GM10266 (cell line): Measurements from ENCODE around the gene UBASH3A.

Experiments used
- DNase-seq: peaks from one replicate; pipeline ENCODE4 v3.0.0; 2012; ENCODE audit errors: extremely low spot score
- TF ChIP-seq, protein P1 (sequence below): IDR thresholded peaks from 2 replicates; pipeline ENCODE4 v1.5.1; 2012; ENCODE audit warnings: mild to moderate bottlenecking, low read depth; ENCODE audit not compliant: control insufficient read depth, insufficient read depth; ENCODE audit errors: missing control alignments

Gene UBASH3A

DNA sequence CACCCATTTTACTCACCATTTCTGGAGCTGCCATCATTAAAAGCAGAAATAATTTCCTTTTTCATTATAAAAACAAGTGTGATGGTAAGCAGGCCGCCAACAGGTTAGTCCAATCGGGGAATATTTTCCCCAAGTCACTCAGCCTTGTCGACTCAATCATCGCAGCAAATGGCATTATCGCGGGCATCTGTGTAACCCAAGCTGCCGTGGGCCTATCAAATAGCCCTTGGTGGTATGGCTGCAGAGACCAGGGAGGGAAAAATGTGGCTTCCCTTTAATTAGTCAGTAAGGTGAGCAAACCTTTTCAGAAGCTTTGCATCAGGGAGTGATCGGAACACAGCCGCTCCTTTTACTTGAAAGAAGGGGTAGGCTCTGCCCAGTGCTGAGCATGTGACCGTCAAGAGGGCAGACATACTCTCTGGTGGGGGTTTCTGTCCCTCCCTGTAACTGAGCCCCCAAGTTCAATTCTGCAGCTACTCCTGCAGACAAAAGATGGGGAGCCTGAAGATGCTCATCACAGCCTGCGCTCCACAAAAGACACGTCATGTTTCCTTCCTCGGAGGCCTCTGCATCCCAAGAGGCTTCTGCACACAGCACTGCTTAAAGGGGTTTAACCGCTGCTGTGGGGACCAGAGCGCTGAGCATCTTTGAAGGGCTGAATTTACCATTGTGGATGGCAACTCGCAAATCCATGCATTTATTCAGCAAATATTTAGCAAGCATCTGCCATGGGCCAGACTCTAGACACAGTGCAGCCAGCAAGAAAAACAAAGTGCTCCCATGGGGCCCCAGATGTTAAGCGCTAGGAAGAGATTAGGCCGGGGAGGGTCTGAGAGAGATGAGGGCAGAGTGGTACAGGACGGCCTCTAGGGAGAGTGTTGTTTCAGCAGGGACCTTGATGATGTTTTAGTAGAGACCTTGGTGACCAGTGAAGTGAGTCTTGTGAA, 6.6 kb upstream of the UBASH3A start:
- TF ChIP-seq, protein P1, sequence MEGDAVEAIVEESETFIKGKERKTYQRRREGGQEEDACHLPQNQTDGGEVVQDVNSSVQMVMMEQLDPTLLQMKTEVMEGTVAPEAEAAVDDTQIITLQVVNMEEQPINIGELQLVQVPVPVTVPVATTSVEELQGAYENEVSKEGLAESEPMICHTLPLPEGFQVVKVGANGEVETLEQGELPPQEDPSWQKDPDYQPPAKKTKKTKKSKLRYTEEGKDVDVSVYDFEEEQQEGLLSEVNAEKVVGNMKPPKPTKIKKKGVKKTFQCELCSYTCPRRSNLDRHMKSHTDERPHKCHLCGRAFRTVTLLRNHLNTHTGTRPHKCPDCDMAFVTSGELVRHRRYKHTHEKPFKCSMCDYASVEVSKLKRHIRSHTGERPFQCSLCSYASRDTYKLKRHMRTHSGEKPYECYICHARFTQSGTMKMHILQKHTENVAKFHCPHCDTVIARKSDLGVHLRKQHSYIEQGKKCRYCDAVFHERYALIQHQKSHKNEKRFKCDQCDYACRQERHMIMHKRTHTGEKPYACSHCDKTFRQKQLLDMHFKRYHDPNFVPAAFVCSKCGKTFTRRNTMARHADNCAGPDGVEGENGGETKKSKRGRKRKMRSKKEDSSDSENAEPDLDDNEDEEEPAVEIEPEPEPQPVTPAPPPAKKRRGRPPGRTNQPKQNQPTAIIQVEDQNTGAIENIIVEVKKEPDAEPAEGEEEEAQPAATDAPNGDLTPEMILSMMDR: no peak
- no peak for DNase-seq

DNA sequence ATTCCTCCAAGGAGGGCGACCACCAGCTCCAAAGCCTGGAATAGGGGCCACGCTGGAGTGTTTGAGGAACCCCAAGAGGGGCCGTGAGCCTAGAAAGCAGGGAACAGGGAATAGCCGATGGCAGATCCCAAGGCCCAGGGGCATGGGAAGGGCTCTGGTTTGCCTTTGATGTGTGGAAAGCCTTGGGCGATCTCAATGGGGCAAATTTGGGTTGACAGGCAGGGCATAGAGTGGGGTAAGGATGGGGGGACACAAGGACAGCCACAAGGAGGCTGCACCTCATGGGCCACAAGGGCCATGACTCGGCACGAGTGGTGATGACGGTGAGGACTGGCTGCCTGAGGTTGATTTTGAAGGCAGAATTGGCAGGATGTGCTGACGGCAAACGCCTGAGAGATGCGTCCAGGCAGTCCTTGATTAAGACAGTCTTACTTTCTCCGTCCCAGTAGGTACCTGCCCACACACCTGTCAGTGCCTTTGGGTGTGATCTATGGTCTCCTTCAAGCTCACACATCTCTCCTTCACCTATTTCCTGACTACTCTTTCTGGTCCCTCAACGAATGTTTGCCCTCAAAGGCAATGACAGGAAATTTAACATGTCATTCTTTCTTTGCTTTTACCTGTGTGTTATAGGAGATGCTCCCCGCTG, 5.8 kb upstream of the UBASH3A start:
- TF ChIP-seq, protein P1: no peak
- DNase-seq: no peak

DNA sequence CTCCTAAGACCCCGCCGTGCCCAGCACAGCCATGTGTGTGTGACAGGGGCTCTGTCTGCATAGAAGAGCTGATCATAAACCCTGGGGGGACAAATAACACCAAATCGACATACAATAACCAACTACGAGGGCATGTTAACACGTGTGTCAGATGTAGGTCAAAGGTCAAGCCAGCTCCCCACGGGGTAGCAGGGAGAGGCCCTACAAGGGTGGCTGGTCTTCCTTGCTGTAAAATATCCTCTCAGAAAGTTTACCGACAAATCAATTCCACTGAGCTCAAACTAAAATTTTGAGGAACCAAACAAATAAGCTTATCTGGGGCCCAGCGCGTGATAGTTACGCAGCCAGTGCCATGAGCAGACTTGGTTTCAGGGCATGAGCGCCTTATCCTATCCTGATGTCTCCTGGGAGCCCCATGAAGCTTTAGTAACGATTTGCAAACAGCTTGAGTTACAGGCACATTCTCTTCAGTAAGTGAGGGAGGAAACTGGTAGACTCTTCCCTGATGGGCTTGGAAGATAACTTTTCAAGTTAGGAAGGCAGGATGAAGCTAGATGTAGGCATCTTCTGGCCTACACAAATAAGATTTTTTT, 5.2 kb upstream of the UBASH3A start:
- DNase-seq: no peak
- TF ChIP-seq, protein P1: no peak

DNA sequence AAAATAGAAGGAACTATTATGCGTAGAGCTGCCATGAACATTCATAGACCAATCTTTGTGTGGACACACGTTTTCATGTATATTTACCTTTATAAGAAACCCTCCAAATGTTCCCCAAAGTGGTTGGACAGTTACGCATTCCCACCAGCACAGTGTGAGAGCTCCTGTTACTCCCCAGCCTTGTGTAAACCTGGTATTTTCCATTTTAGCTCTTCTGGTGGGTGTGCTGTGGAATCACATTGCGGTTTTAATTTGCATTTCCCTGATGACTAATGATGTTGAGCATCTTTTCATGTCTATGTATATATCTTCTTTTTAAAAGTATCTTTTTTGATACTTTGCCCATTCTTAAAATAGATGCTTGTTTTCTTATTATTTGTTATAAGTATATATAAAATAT, 3.2 kb upstream of the UBASH3A start:
- TF ChIP-seq, protein P1: no peak
- DNase-seq: no peak

DNA sequence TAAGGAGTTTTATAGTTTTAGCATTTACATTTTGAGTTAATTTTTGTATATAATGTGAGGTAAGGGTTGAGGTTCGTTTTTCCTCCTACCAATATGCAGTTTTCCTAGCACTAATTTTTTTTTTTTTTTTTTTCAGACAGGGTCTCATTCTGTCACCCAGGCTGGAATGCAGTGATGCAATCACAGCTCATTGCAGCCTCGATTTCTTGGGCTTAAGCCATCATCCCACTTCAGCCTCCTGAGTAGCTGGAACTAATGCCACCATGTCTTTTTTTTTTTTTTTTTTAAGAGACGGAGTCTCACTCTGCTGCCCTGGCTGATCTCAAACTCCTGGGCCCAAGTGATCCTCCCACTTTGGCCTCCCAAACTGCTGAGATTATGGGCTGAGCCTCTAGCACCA, 2.5 kb upstream of the UBASH3A start:
- no peak for DNase-seq
- TF ChIP-seq, protein P1: no peak

DNA sequence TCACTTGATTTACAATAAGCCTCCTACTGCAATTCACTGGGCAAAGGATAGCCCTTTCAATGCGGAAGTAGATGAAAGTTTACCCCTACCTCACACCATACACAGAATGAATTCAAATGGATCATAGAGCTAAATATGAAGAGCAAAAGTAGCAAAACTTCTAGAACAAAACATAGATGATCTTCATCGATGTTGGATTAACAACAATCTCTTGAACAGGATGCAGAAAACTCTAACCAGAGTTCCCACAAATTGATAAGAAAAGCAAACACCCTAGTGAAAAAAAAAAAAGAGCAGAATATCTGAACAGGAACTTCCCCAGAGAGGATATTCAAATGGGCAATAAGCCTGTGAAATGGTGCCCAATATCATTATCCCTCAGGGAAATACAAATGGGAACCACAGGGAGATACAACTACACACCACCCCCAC, 1.9 kb upstream of the UBASH3A start:
- no peak for DNase-seq
- TF ChIP-seq, protein P1: no peak

DNA sequence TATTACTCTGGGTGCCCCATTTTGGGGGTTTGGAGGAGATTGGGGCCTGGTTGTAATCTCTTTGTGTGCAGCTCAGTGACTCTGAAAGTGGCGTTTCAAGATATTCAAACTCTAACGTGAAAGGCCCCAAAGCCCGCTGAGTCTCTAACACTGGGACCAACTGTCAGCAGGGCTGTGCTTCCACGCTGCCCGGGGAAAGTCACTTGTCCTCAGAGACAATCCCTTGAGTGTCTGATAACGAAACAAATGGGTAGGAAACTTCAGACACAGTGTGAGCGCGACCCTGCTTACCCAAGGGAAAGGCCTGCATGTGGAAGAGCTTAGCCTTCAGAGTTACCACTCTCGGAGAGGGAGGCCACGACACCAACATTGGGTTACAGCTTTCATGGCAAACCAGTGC, 837 bp downstream of the UBASH3A start:
- no peak for DNase-seq
- TF ChIP-seq, protein P1: no peak
